B cell (primary cell): ENCODE results near the gene NUDT16L1.

Experiments used
- CTCF ChIP-seq: fragments of 200-600 bp; IDR thresholded peaks from one replicate; pipeline ENCODE4 v1.8.0; 2022; ENCODE audit warnings: antibody characterized with exemption, mild to moderate bottlenecking
- EZH2 ChIP-seq: IDR thresholded peaks from 2 replicates; pipeline ENCODE4 v1.6.1; 2012; ENCODE audit warnings: borderline replicate concordance, low read depth, mild to moderate bottlenecking, moderate library complexity, low read length; ENCODE audit not compliant: insufficient read depth, poor library complexity, severe bottlenecking

DNA sequence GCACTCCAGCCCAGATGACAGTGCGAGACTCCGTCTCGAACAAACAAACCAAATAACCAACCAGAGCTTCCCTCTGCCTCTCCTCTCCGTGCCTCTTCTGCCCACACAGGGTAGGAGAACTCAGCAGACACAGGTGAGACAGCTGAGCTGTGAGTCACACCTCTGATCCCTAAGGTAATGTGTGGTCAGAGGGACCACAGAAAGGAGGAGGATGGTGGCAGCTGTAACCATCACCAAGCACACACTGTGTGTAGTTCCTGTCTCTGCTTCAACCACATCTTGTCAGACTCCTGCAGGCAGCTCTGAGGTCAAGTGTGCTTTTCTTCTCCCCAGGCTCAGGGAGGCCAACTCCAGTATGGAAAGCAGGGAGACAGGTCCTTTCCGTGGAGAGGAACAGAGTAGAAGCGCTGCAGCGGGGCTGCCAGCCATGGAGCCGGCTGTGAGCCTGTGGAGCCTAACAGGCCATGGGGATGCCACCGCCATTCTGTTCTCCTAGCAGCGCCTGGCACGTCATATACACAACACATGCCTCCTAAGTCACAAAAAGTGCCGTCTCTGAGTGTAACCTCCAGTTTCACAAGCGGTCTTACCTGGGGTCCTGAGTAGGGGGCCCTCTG, 7.1 kb downstream of the NUDT16L1 start:
- TF ChIP-seq CTCF (no peak), EZH2 (no peak)
